ENCODE data around the gene DHRS3. TPM values are rescaled to one million over a fixed set of nuclear protein-coding genes. Genes with fewer than 3 reads are reported as not detected.
A peak's percentile ranks its signal among the peaks of the same experiment; 100 is the strongest.

DHRS3 gene
- total RNA-seq, 1 experiment from 2014 or later = 54.5 TPM

GRCh38 chr1:12618661-12618964 is 603 bp upstream of the DHRS3 start:
- no peak overlapping the region for H2BK20ac ChIP-seq (ENCODE audit: low read depth, low read length, poor library complexity, severe bottlenecking)
- H3K4me3 Mint-ChIP-seq = peak overlapping the region; percentile 96 to 98
- peaks cover 3 to 14% (median 6%) of the 10 kb centered on the region in 3 experiments; a peak in 6 of 7 replicates for H3K36me3 Mint-ChIP-seq (ENCODE audit: insufficient read depth in 1 of 3, low read depth in 3 of 3)
- no peak overlapping the region for H3K14ac ChIP-seq (ENCODE audit: insufficient read depth, low read length)
- H3K18ac ChIP-seq (ENCODE audit: insufficient read length, low read depth, low read length) = peak overlapping the region; percentile 66
- H4K5ac ChIP-seq (ENCODE audit: insufficient read length, low read depth, low read length) = no peak overlapping the region
- H2AK5ac ChIP-seq (ENCODE audit: insufficient read length, low read length) = no peak overlapping the region
- H4K8ac ChIP-seq (replicated peaks; ENCODE audit: insufficient read length, low read depth, low read length) = no peak overlapping the region
- no peaks in the 10 kb centered on the region for H3K27me3 Mint-ChIP-seq (ENCODE audit: low read depth)
- DNase-seq = no peak
- no peak overlapping the region for H3T11ph ChIP-seq (ENCODE audit: low read length)
- H2BK120ac ChIP-seq (ENCODE audit: low read depth, low read length, poor library complexity, severe bottlenecking) = no peak overlapping the region
- H3K23ac ChIP-seq (ENCODE audit: insufficient read length, low read depth, low read length) = no peak overlapping the region
- no peaks in the 10 kb centered on the region for H3K79me2 ChIP-seq (ENCODE audit: insufficient read depth, low read length)
- H2BK12ac ChIP-seq (ENCODE audit: insufficient read length, low read depth, low read length) = no peak overlapping the region
- H4K20me1 ChIP-seq (ENCODE audit: control insufficient read depth, insufficient read depth, insufficient read length) = no peaks in the 10 kb centered on the region
- peak overlapping the region; percentile 61 for H3K9ac ChIP-seq (ENCODE audit: extremely low read depth, insufficient read length, low read length)
- no peak overlapping the region for H2BK15ac ChIP-seq (ENCODE audit: low read depth, low read length)
- H3K4me2 ChIP-seq (ENCODE audit: insufficient read depth, insufficient read length, low read length) = peak overlapping the region; percentile 75
- no peak overlapping the region for H3K4ac ChIP-seq (ENCODE audit: low read depth, low read length)
- peaks cover 2% of the 10 kb centered on the region; the same call in 1 of the 2 replicates for H3K4me1 ChIP-seq (ENCODE audit: insufficient read depth, low read length)
- TF ChIP-seq, protein P1, sequence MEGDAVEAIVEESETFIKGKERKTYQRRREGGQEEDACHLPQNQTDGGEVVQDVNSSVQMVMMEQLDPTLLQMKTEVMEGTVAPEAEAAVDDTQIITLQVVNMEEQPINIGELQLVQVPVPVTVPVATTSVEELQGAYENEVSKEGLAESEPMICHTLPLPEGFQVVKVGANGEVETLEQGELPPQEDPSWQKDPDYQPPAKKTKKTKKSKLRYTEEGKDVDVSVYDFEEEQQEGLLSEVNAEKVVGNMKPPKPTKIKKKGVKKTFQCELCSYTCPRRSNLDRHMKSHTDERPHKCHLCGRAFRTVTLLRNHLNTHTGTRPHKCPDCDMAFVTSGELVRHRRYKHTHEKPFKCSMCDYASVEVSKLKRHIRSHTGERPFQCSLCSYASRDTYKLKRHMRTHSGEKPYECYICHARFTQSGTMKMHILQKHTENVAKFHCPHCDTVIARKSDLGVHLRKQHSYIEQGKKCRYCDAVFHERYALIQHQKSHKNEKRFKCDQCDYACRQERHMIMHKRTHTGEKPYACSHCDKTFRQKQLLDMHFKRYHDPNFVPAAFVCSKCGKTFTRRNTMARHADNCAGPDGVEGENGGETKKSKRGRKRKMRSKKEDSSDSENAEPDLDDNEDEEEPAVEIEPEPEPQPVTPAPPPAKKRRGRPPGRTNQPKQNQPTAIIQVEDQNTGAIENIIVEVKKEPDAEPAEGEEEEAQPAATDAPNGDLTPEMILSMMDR (conservative IDR thresholded peaks at IDR 0.05) = no peak
- H3K27me3 ChIP-seq (ENCODE audit: insufficient read depth, low read length) = no peaks in the 10 kb centered on the region
- WGBS (ENCODE audit: extremely low coverage, insufficient read length, low lambda C conversion rate) = no CpG with 5 or more reads among the region's 6 CpGs
- no peaks in the 10 kb centered on the region for H3K9me3 Mint-ChIP-seq
- H2AFZ ChIP-seq (ENCODE audit: low read length) = no peak overlapping the region
- H3K27ac Mint-ChIP-seq = peak overlapping the region; percentile 75 to 99 (median 98); a peak in 6 of 7 replicates
- no peaks in the 10 kb centered on the region for H3K9me3 ChIP-seq (ENCODE audit: control insufficient read depth, low read depth, low read length)
- no peak overlapping the region for H4K91ac ChIP-seq (ENCODE audit: insufficient read length, low read depth, low read length)
- no peaks in the 10 kb centered on the region for H3K79me1 ChIP-seq (ENCODE audit: insufficient read depth, low read depth, low read length, poor library complexity, severe bottlenecking)
- H3K4me1 Mint-ChIP-seq = peaks cover 64 to 65% of the 10 kb centered on the region in 2 experiments
- H3K56ac ChIP-seq (ENCODE audit: insufficient read length, low read depth, low read length) = no peak overlapping the region
- H3K23me2 ChIP-seq (ENCODE audit: insufficient read length, low read depth, low read length, poor library complexity, severe bottlenecking) = peaks cover 25% of the 10 kb centered on the region
- H3K27ac ChIP-seq (ENCODE audit: insufficient read length, low read depth, low read length) = no peak overlapping the region
- no peak overlapping the region for H2BK5ac ChIP-seq (ENCODE audit: insufficient read length, low read length)

Measured in H9 (cell line).